ENCODE data around the gene ICAM3.

The ICAM3 gene

GRCh38 chr19:10361569-10362011, 22.2 kb upstream of the ICAM3 start:
- no peak for TF ChIP-seq GATA2 (IDR thresholded peaks at IDR 0.05; ENCODE audit: low read depth, low read length)

GRCh38 chr19:10356431-10356830, 17.0 kb upstream of the ICAM3 start:
- TF ChIP-seq GATA3 (IDR thresholded peaks at IDR 0.05; ENCODE audit: low read depth, low read length): no peak

GRCh38 chr19:10353793-10354391, 14.5 kb upstream of the ICAM3 start:
- TF ChIP-seq GATA2 (IDR thresholded peaks at IDR 0.05; ENCODE audit: low read depth, low read length) (no peak), GATA3 (IDR thresholded peaks at IDR 0.05; ENCODE audit: low read depth, low read length) (no peak)

GRCh38 chr19:10352764-10353671, 13.6 kb upstream of the ICAM3 start:
- TF ChIP-seq GATA3 (IDR thresholded peaks at IDR 0.05; ENCODE audit: low read depth, low read length): no peak
- no peak for TF ChIP-seq GATA2 (IDR thresholded peaks at IDR 0.05; ENCODE audit: low read depth, low read length)

GRCh38 chr19:10346509-10346908, 7.1 kb upstream of the ICAM3 start:
- no peak for TF ChIP-seq GATA2 (IDR thresholded peaks at IDR 0.05; ENCODE audit: low read depth, low read length)
- no peak for TF ChIP-seq GATA3 (IDR thresholded peaks at IDR 0.05; ENCODE audit: low read depth, low read length)

GRCh38 chr19:10344780-10345179, 5.4 kb upstream of the ICAM3 start:
- no peak for TF ChIP-seq GATA2 (IDR thresholded peaks at IDR 0.05; ENCODE audit: low read depth, low read length)
- no peak for TF ChIP-seq GATA3 (IDR thresholded peaks at IDR 0.05; ENCODE audit: low read depth, low read length)

GRCh38 chr19:10343495-10343894, 4.1 kb upstream of the ICAM3 start:
- TF ChIP-seq GATA3 (IDR thresholded peaks at IDR 0.05; ENCODE audit: low read depth, low read length) (no peak), GATA2 (IDR thresholded peaks at IDR 0.05; ENCODE audit: low read depth, low read length) (no peak)

- TF ChIP-seq GATA2 (IDR thresholded peaks at IDR 0.05; ENCODE audit: low read depth, low read length) (no peak), GATA3 (IDR thresholded peaks at IDR 0.05; ENCODE audit: low read depth, low read length) (no peak)
Observed at GRCh38 chr19:10339977-10340376, 553 bp upstream of the ICAM3 start.

- no peak for TF ChIP-seq GATA3 (IDR thresholded peaks at IDR 0.05; ENCODE audit: low read depth, low read length)
- no peak for TF ChIP-seq GATA2 (IDR thresholded peaks at IDR 0.05; ENCODE audit: low read depth, low read length)
Observed at GRCh38 chr19:10338940-10339339, 484 bp downstream of the ICAM3 start.

GRCh38 chr19:10335352-10335985, 4.0 kb downstream of the ICAM3 start:
- TF ChIP-seq GATA3 (IDR thresholded peaks at IDR 0.05; ENCODE audit: low read depth, low read length): no peak
- TF ChIP-seq GATA2 (IDR thresholded peaks at IDR 0.05; ENCODE audit: low read depth, low read length): no peak

- TF ChIP-seq GATA2 (IDR thresholded peaks at IDR 0.05; ENCODE audit: low read depth, low read length) (no peak), GATA3 (IDR thresholded peaks at IDR 0.05; ENCODE audit: low read depth, low read length) (no peak)
Observed at GRCh38 chr19:10334588-10335351, 4.7 kb downstream of the ICAM3 start.

- TF ChIP-seq GATA3 (IDR thresholded peaks at IDR 0.05; ENCODE audit: low read depth, low read length): no peak
Observed at GRCh38 chr19:10333758-10334587, 5.5 kb downstream of the ICAM3 start.

GRCh38 chr19:10332965-10333757, 6.3 kb downstream of the ICAM3 start, which contains the start of gene RAVER1:
TSS of gene RAVER1 (minus strand) at chr19:10333529. CDS start at chr19:10333507, 22 bp downstream.
- TF ChIP-seq GATA2 (IDR thresholded peaks at IDR 0.05; ENCODE audit: low read depth, low read length): 0 out of 2 replicates have a peak, but pooled peaks have one; percentile 37
- TF ChIP-seq GATA3 (IDR thresholded peaks at IDR 0.05; ENCODE audit: low read depth, low read length): no peak

All from SH-SY5Y (cell line).